ENCODE results near the gene EXOC7. TPM values are rescaled to one million over a fixed set of nuclear protein-coding genes. Genes with fewer than 3 reads are reported as not detected.

The EXOC7 gene
- total RNA-seq, 2 donors from 2014 or later, result 94.5 to 98.2 TPM

DNA sequence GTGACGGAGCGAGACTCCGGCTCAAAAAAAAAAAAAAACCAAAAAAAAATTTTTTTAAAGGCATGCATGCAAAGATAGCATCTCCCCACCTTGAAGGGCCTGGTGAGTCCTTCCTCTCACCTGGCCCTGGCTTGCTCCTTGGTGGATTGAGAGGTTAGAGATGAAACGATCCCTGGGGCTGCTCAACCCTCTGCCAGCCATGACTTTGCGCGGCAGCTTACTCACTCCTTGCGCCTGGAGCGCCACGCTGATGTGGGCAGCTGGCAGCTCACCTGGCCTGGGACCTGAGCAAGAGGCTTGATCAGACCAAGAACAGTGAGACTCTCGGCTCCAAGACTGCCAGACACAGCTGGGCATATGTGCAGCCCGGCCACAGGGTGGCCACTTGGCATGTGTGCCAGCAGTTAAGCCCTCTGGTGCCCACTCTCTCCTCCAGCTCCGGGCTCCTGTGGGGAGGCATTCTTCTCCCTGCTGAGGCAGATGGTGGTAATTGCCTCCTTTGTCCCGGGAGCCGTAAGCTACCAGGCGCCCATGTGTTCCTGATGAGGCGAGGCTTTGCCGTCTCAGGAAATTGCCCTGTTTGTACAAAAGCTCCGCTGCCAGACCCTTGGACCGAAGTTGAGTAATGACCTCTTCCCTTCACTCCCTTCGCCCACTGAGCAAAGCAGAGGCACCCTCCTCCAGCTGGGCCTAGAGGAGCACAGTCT lies 71.4 kb downstream of the EXOC7 start:
- intact Hi-C loops (cut with DNase I), result loop anchor here in 1 of 2 donors (5.0 kb wide), 1 partner anchor 790 kb away; no protein-coding TSS in a partner anchor
- no peak for DNase-seq (ENCODE audit: low spot score)

Small RNA genes lying within 50 kb of the gene (microRNA-seq; reads per million reads assigned to microRNA genes)
- 0.65 to 2.3 reads per million in 2 donors for gene MIR6868 (ENCODE audit: borderline microRNAs expressed in 2 of 2)

Other genes with a start within 250 kb of the EXOC7 start
- gene WBP2, start 248.5 kb downstream of the EXOC7 start, total RNA-seq, result 100 to 1,000 TPM in 1 of 2 donors, 10 to 100 TPM in 1; 75.8 to 111 TPM
- 10 to 100 TPM; 60.8 to 70.9 TPM for gene TRIM47, start 225.2 kb downstream of the EXOC7 start, total RNA-seq
- gene TRIM65, start 206.8 kb downstream of the EXOC7 start, total RNA-seq, result 10 to 100 TPM; 12.8 to 15.7 TPM
- gene MRPL38, start 198.9 kb downstream of the EXOC7 start, total RNA-seq, result 10 to 100 TPM; 49.3 to 55.5 TPM
- 1 to 10 TPM; 4.5 to 6.8 TPM for gene FBF1, start 162.7 kb downstream of the EXOC7 start, total RNA-seq
- 10 to 100 TPM; 45.2 to 46.2 TPM for gene ACOX1, start 124.6 kb downstream of the EXOC7 start, total RNA-seq
- 10 to 100 TPM; 11.1 to 12.7 TPM for gene TEN1, start 124.5 kb downstream of the EXOC7 start, total RNA-seq
- 1 to 10 TPM; 2.9 to 4.9 TPM for gene CDK3, start 102.9 kb downstream of the EXOC7 start, total RNA-seq
- gene EVPL, start 76.5 kb downstream of the EXOC7 start, total RNA-seq, result 1 to 10 TPM in 1 of 2 donors, under 1 TPM in 1; 0.33 to 1.3 TPM
- gene SRP68, start 31.3 kb downstream of the EXOC7 start, total RNA-seq, result 10 to 100 TPM; 45.3 to 49.1 TPM
- not detected for gene GALR2, start 29.0 kb downstream of the EXOC7 start, total RNA-seq
- gene ZACN, start 24.6 kb downstream of the EXOC7 start, total RNA-seq, result not detected
- gene FOXJ1, start 37.5 kb upstream of the EXOC7 start, total RNA-seq, result not detected
- gene RNF157, start 136.7 kb upstream of the EXOC7 start, total RNA-seq, result 1 to 10 TPM; 1.9 TPM
- 10 to 100 TPM; 21.7 to 22.5 TPM for gene UBALD2, start 161.6 kb upstream of the EXOC7 start, total RNA-seq
- 1 to 10 TPM in 1 of 2 donors, under 1 TPM in 1; 0.83 to 1.6 TPM for gene QRICH2, start 204.5 kb upstream of the EXOC7 start, total RNA-seq